Activated CD8-positive, alpha-beta memory T cell treated with anti-CD3 and anti-CD28 coated beads, Interleukin-2, amount 50 U/mL, for 48 hours (primary cell): ENCODE data around the gene NEK6.

Experiments used
- DNase-seq: peaks from one replicate; pipeline ENCODE4 v3.0.0-alpha.2; 2020

Gene NEK6

GRCh38 chr9:124281931-124282371 lies 24.2 kb downstream of the NEK6 start:
- DNase-seq, result no peak

- no peak for DNase-seq
Observed at GRCh38 chr9:124282442-124283227, 24.9 kb downstream of the NEK6 start.

GRCh38 chr9:124283228-124283814 lies 25.6 kb downstream of the NEK6 start:
- DNase-seq, result no peak

- DNase-seq, result no peak
Observed at GRCh38 chr9:124284237-124284831, 26.6 kb downstream of the NEK6 start.

GRCh38 chr9:124284940-124285441 lies 27.2 kb downstream of the NEK6 start:
- no peak for DNase-seq

- DNase-seq, result no peak
Observed at GRCh38 chr9:124285490-124285889, 27.7 kb downstream of the NEK6 start.

GRCh38 chr9:124285903-124286291 lies 28.1 kb downstream of the NEK6 start:
- peak; percentile 71 for DNase-seq

GRCh38 chr9:124286292-124286931 lies 28.7 kb downstream of the NEK6 start:
- DNase-seq, result peak; percentile 83

- DNase-seq, result no peak
Observed at GRCh38 chr9:124290053-124290591, 32.4 kb downstream of the NEK6 start.

- DNase-seq, result no peak
Observed at GRCh38 chr9:124290743-124291554, 33.2 kb downstream of the NEK6 start.

- DNase-seq, result peak; percentile 80
Observed at GRCh38 chr9:124291801-124292396, 34.1 kb downstream of the NEK6 start.

GRCh38 chr9:124292696-124293593 lies 35.2 kb downstream of the NEK6 start:
- no peak for DNase-seq

- DNase-seq, result no peak
Observed at GRCh38 chr9:124293718-124294506, 36.2 kb downstream of the NEK6 start.

- DNase-seq, result no peak
Observed at GRCh38 chr9:124295159-124295794, 37.5 kb downstream of the NEK6 start.

- DNase-seq, result no peak
Observed at GRCh38 chr9:124296094-124296493, 38.3 kb downstream of the NEK6 start.

GRCh38 chr9:124296796-124297550 lies 39.2 kb downstream of the NEK6 start:
- no peak for DNase-seq

GRCh38 chr9:124297551-124297901 lies 39.8 kb downstream of the NEK6 start:
- no peak for DNase-seq

GRCh38 chr9:124297915-124298645 lies 40.3 kb downstream of the NEK6 start:
- no peak for DNase-seq
